Panc1 (cell line): ENCODE results near the gene HEXD.

Experiments used
- TF ChIP-seq, protein P1 (sequence below), 2 experiments: IDR thresholded peaks; 2 replicates each; pipeline ENCODE4 v1.6.1; 2011 to 2012; ENCODE audit warnings: low read depth in 2 of 2, control low read depth in 1 of 2, low read length in 1 of 2, mild to moderate bottlenecking in 1 of 2, moderate library complexity in 1 of 2; ENCODE audit not compliant: insufficient read depth in 1 of 2
- TF ChIP-seq, protein P2 (sequence below): fragments of 450-650 bp; IDR thresholded peaks from 2 replicates; pipeline ENCODE4 v1.5.1; 2017; ENCODE audit warnings: mild to moderate bottlenecking

DNA sequence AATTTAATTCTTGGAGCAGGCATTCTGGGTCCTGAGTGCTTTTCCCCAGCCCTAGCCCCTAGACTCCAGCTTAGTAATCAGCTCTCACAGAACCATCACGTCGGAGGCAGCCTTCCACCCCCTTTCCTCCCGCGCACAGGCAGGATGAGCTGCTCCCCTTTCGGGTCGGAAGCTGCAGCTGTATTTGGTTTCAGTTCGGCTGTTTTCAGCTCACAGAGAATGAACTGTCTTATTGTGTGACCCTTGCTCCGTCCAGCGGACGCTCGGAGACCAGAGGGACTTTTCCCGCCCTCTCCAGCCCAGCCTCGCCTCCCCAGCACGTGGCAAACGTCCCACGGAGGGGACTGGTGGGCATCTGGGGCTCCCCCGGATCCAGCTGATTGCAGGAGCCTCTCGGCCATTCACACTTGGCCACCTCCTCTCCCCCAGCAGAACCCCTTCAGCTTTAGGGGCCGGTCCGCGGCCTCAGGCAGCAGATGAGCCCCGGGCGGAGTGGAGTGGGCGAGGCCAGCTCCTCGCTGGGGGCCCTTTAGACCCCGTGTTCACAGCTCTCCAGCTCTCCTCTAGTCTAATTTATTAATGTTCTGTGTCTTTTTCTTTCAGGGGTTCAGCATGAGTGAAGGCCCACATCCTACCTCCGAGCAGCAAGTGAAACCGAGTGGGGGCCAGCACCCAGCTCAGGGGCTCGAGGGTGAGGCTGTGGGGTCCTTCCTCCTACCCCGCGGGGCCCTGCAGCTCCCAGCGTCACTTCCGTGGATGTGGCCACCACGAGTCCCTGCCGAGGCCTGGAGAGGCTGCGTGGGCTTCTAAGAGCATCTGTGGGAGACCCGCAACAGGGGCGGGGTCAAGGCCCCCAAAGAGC, 47.4 kb upstream of the HEXD start:
- TF ChIP-seq, protein P1, sequence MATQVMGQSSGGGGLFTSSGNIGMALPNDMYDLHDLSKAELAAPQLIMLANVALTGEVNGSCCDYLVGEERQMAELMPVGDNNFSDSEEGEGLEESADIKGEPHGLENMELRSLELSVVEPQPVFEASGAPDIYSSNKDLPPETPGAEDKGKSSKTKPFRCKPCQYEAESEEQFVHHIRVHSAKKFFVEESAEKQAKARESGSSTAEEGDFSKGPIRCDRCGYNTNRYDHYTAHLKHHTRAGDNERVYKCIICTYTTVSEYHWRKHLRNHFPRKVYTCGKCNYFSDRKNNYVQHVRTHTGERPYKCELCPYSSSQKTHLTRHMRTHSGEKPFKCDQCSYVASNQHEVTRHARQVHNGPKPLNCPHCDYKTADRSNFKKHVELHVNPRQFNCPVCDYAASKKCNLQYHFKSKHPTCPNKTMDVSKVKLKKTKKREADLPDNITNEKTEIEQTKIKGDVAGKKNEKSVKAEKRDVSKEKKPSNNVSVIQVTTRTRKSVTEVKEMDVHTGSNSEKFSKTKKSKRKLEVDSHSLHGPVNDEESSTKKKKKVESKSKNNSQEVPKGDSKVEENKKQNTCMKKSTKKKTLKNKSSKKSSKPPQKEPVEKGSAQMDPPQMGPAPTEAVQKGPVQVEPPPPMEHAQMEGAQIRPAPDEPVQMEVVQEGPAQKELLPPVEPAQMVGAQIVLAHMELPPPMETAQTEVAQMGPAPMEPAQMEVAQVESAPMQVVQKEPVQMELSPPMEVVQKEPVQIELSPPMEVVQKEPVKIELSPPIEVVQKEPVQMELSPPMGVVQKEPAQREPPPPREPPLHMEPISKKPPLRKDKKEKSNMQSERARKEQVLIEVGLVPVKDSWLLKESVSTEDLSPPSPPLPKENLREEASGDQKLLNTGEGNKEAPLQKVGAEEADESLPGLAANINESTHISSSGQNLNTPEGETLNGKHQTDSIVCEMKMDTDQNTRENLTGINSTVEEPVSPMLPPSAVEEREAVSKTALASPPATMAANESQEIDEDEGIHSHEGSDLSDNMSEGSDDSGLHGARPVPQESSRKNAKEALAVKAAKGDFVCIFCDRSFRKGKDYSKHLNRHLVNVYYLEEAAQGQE (IDR thresholded peaks at IDR 0.05; ENCODE audit: insufficient read depth in 1 of 2, low read depth in 2 of 2, low read length in 1 of 2) = no peak
- TF ChIP-seq, protein P2, sequence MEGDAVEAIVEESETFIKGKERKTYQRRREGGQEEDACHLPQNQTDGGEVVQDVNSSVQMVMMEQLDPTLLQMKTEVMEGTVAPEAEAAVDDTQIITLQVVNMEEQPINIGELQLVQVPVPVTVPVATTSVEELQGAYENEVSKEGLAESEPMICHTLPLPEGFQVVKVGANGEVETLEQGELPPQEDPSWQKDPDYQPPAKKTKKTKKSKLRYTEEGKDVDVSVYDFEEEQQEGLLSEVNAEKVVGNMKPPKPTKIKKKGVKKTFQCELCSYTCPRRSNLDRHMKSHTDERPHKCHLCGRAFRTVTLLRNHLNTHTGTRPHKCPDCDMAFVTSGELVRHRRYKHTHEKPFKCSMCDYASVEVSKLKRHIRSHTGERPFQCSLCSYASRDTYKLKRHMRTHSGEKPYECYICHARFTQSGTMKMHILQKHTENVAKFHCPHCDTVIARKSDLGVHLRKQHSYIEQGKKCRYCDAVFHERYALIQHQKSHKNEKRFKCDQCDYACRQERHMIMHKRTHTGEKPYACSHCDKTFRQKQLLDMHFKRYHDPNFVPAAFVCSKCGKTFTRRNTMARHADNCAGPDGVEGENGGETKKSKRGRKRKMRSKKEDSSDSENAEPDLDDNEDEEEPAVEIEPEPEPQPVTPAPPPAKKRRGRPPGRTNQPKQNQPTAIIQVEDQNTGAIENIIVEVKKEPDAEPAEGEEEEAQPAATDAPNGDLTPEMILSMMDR = no peak
